AG09309 (cell line): ENCODE measurements around the gene LGALS7B.
"Not testable (repeated sequence)": the region's sequence is repeated elsewhere in the genome, so short reads cannot be mapped to it uniquely, and the experiment has no call there.

Experiments used
- DNase-seq: peaks from one replicate; pipeline ENCODE4 v3.0.0-alpha.2; 2010; ENCODE audit warnings: low read depth
- H3K4me3 ChIP-seq: 2 replicates; pipeline ENCODE4 v1.5.1; 2011; ENCODE audit warnings: mild to moderate bottlenecking, low read depth, low read length, moderate library complexity; ENCODE audit not compliant: control insufficient read depth
- TF ChIP-seq, protein P1 (sequence below): IDR thresholded peaks from 2 replicates; pipeline ENCODE4 v1.5.1; 2011; ENCODE audit warnings: mild to moderate bottlenecking, low read depth, low read length, inconsistent platforms; ENCODE audit not compliant: insufficient read depth, control insufficient read depth; ENCODE audit errors: missing control alignments

Gene LGALS7B

DNA sequence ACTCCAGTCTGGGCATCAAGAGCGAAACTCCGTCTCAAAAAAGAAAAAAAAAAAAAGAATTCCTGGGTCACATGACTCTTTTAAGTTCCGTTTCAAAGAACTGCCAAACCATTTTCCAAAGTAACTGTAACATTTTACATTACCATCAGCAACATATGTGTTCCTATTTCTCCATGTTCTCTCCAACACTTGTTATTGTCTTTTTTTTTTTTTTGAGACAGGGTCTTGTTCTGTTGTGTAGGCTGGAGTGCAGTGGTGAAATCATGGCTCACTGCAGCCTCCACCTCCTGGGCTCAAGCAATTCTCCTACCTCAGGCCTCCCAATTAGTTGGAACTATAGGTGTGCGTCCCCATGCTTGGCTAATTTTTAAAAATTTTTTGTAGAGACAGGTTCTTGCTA is 6.5 kb downstream of the LGALS7B start:
- H3K4me3 ChIP-seq = no peak overlapping the region
- TF ChIP-seq, protein P1, sequence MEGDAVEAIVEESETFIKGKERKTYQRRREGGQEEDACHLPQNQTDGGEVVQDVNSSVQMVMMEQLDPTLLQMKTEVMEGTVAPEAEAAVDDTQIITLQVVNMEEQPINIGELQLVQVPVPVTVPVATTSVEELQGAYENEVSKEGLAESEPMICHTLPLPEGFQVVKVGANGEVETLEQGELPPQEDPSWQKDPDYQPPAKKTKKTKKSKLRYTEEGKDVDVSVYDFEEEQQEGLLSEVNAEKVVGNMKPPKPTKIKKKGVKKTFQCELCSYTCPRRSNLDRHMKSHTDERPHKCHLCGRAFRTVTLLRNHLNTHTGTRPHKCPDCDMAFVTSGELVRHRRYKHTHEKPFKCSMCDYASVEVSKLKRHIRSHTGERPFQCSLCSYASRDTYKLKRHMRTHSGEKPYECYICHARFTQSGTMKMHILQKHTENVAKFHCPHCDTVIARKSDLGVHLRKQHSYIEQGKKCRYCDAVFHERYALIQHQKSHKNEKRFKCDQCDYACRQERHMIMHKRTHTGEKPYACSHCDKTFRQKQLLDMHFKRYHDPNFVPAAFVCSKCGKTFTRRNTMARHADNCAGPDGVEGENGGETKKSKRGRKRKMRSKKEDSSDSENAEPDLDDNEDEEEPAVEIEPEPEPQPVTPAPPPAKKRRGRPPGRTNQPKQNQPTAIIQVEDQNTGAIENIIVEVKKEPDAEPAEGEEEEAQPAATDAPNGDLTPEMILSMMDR = no peak

DNA sequence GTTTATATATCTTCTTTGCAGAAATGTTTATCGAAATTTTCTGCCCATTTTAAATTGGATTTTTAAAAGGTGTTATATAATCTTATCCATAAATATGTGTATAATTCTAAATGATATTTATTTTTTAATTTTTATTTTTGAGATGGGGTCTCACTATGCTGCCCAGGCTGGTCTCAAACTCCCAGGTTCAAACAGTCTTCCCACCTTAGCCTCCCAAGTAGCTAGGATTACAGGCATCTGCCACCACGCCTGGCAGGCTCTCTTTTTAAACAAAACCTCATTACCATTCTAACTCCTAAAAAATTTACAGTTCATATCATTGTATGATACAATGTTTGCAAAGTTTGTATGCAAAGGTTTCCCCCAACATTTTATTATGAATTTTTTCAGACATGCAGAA is 7.2 kb downstream of the LGALS7B start:
- no peak overlapping the region for H3K4me3 ChIP-seq
- TF ChIP-seq, protein P1 = no peak
- DNase-seq = no peak

More for the DNA sequence above, 6.5 kb downstream of the LGALS7B start:
- DNase-seq = no peak

DNA sequence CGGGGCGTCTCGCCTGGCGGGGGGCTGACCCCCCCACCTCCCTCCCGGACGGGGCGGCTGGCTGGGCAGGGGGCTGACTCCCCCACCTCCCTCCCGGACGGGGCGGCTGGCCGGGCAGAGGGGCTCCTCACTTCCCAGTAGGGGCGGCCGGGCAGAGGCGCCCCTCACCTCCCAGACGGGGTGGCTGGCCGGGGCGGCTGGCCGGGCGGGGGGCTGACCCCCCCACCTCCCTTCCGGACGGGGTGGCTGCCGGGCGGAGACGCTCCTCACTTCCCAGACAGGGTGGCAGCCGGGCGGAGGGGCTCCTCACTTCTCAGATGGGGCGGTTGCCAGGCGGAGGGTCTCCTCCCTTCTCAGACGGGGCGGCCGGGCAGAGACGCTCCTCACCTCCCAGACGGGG is 8.8 kb downstream of the LGALS7B start:
- DNase-seq = not testable (repeated sequence)

DNA sequence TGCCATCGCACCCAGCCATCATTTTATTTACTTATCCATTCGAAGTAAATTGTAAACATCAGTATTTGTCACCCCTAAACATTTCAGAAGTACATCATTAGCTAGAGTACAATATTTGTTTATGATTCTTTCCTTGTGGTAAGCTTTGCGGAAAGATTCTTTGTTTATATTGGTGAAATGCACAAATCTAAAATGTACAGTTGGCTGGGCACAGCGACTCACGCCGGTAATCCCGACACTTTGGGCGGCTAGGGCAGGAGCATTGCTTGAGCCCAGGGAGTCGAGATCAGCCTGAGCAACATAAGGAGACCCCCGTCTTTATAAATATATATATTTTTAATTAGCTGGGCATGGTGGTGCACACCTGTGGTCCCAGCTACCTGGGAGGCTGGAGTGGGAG is 10.1 kb downstream of the LGALS7B start:
- no peak overlapping the region for H3K4me3 ChIP-seq
- TF ChIP-seq, protein P1 = no peak
- DNase-seq = no peak

More for the DNA sequence above, 8.8 kb downstream of the LGALS7B start:
- not testable (repeated sequence) for H3K4me3 ChIP-seq

DNA sequence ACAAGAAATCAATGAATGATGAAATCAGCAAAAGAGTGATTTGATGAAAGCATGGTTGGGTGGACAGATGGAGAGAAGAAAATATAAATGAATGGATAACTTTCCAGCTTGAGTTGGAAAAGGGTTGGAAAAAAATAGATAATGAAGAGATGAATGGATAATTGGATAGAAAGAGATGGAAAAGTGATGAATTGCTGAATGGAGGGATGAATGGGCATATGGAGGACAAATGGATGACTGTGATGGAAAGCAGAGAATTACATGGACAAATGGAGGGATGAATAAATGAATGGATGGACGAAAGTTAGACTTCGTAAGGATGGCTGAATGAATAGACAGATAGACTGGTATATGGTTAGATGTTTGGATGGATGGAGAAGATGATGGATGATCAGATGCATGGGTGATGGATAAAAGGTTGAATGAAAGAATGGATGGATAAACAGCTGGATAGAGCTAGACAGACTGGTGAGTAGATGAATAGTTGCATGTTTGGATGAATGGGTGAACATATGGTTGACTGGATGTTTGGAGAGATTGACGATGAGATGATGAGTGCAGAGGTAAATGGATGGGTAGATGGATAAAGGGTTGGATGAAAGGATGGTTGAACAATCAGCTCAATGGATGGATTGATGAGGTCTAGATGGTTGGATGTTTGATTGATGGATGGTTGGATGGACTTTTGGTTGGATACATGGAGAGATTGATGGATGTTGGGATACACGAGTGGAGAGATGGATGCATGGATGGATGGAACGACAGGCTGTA is 11.8 kb downstream of the LGALS7B start:
- TF ChIP-seq, protein P1 = no peak
- DNase-seq = no peak
- H3K4me3 ChIP-seq = no peak overlapping the region

DNA sequence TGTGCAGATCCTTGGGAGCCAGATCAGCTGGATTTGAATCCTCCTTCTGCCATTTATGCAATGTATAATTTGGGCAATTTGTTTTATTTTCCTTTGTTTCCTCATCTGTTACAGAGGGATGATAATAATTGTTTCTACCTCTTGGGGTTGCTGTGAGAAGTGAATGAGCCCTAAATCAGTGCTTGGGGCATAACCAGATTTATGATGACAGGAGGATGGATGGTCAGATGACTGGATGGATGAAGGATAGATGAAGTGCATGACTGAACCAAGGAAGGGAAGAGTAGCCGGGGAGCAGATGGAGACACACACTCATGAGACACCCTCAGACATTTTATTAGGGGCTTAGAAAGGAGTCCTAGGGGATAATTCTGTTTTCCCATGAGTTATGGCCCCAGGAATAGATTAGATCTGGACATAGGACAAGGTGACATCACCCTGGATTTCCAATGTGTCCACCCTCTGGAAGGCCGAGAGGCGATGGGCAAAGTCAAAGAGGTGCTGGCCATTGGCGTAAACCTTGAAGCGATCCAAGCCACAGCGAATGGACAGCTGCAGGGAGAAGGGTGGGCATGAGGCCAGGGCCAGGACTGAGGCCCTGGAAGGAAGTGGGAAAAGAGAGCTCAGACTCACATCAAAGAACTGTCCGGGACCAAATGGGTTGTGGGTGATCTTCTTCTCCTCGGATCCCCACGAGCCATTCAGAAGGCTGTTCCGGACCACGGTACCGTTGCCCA is 12.5 kb downstream of the LGALS7B start:
- no peak overlapping the region for H3K4me3 ChIP-seq
- TF ChIP-seq, protein P1 = no peak
- no peak for DNase-seq

DNA sequence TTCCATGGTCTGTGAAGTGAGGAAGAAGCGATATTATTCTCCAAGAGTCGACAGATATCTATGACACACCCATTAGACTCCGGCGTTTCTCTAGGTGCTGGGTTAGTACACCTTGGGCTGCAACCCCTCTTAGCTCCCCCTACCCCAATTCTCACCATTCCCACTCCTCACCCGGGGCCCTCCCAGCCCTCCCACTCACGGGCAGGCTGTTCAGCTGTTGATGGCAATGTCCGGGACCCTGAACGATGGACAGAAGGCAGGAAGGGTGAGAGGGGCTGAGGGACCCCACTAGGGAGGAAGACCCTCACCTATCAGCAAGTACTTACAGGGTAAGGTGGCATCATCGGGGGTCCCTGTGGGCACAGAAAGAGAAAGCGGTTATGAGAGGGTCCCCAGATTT is 14.5 kb downstream of the LGALS7B start:
- H3K4me3 ChIP-seq = no peak overlapping the region
- no peak for DNase-seq

More for the DNA sequence above, 14.5 kb downstream of the LGALS7B start:
- TF ChIP-seq, protein P1 = no peak
